T-helper 2 cell treated with Interferon-gamma antibody and Interleukin-4, amounts not matched to agents 5 μg/mL and 100 μg/mL, for 36 hours (primary cell): ENCODE results near the gene DRG2.

Source experiments
- DNase-seq: peaks from one replicate; pipeline ENCODE4 v3.0.0; 2021; ENCODE audit warnings: low spot score
- H3K27ac Mint-ChIP-seq: one replicate; pipeline ENCODE4 v1.8.0; 2021; ENCODE audit warnings: mild to moderate bottlenecking, mixed read lengths
- H3K27me3 Mint-ChIP-seq: one replicate; pipeline ENCODE4 v1.8.0; 2021; ENCODE audit warnings: low read depth, mixed read lengths
- H3K36me3 Mint-ChIP-seq: one replicate; pipeline ENCODE4 v1.8.0; 2021; ENCODE audit warnings: low read depth, mixed read lengths
- H3K4me1 Mint-ChIP-seq: one replicate; pipeline ENCODE4 v1.8.0; 2021; ENCODE audit warnings: low read depth, mixed read lengths
- H3K4me3 Mint-ChIP-seq: one replicate; pipeline ENCODE4 v1.8.0; 2022; ENCODE audit warnings: mild to moderate bottlenecking, moderate library complexity, mixed read lengths
- H3K9me3 Mint-ChIP-seq: one replicate; pipeline ENCODE4 v1.8.0; 2021; ENCODE audit warnings: mixed read lengths

Gene DRG2

GRCh38 chr17:18151290-18151689 is 63.5 kb downstream of the DRG2 start:
- peaks cover 4% of the 10 kb centered on the region for H3K27me3 Mint-ChIP-seq
- H3K36me3 Mint-ChIP-seq = no peaks in the 10 kb centered on the region
- H3K4me3 Mint-ChIP-seq = no peak overlapping the region
- H3K27ac Mint-ChIP-seq = no peak overlapping the region
- no peaks in the 10 kb centered on the region for H3K4me1 Mint-ChIP-seq
- DNase-seq = no peak
- no peaks in the 10 kb centered on the region for H3K9me3 Mint-ChIP-seq

GRCh38 chr17:18155179-18155578 is 67.4 kb downstream of the DRG2 start:
- peaks cover 4% of the 10 kb centered on the region for H3K27me3 Mint-ChIP-seq
- H3K4me1 Mint-ChIP-seq = peaks cover 7% of the 10 kb centered on the region
- no peaks in the 10 kb centered on the region for H3K36me3 Mint-ChIP-seq
- no peaks in the 10 kb centered on the region for H3K9me3 Mint-ChIP-seq
- no peak for DNase-seq
- no peak overlapping the region for H3K27ac Mint-ChIP-seq
- H3K4me3 Mint-ChIP-seq = no peak overlapping the region

GRCh38 chr17:18156171-18156975 is 68.6 kb downstream of the DRG2 start:
- peaks cover 7% of the 10 kb centered on the region for H3K4me1 Mint-ChIP-seq
- no peak overlapping the region for H3K4me3 Mint-ChIP-seq
- DNase-seq = no peak
- H3K27ac Mint-ChIP-seq = no peak overlapping the region
- H3K9me3 Mint-ChIP-seq = no peaks in the 10 kb centered on the region
- H3K36me3 Mint-ChIP-seq = no peaks in the 10 kb centered on the region
- H3K27me3 Mint-ChIP-seq = peaks cover 4% of the 10 kb centered on the region

- peaks cover 7% of the 10 kb centered on the region for H3K4me1 Mint-ChIP-seq
- H3K36me3 Mint-ChIP-seq = no peaks in the 10 kb centered on the region
- H3K27ac Mint-ChIP-seq = no peak overlapping the region
These were observed 69.2 kb downstream of the DRG2 start for GRCh38 chr17:18156976-18157280.

More at GRCh38 chr17:18156976-18157280, 69.2 kb downstream of the DRG2 start:
- Mint-ChIP-seq H3K9me3 (no peaks in the 10 kb centered on the region), H3K4me3 (no peak overlapping the region), H3K27me3 (peaks cover 4% of the 10 kb centered on the region)
- DNase-seq = no peak
